Activated naive CD4-positive, alpha-beta T cell treated with anti-CD3 and anti-CD28 coated beads, Interleukin-2, amount 10 ng/mL, durations not matched to agents 7 days and 5 days (primary cell): ENCODE data around the gene ARSH.
"Not testable (repeated sequence)": the region's sequence is repeated elsewhere in the genome, so short reads cannot be mapped to it uniquely, and the experiment has no call there.

Source experiments
- CTCF ChIA-PET: fragments of 350-600 bp; sonication (Branson Sonifier 250); formaldehyde crosslinking; loops from one replicate; lab custom pipeline; 2021; ENCODE audit warnings: antibody characterized with exemption; lab: Charles Lee
- DNase-seq: peaks from one replicate; pipeline ENCODE4 v3.0.0-alpha.2; 2020
- H3K27ac Mint-ChIP-seq: one replicate; pipeline ENCODE4 v1.8.0; 2021; ENCODE audit warnings: mild to moderate bottlenecking, moderate library complexity, mixed read lengths
- H3K27me3 Mint-ChIP-seq: one replicate; pipeline ENCODE4 v1.8.0; 2021; ENCODE audit warnings: mild to moderate bottlenecking, mixed read lengths
- H3K36me3 Mint-ChIP-seq: one replicate; pipeline ENCODE4 v1.8.0; 2021; ENCODE audit warnings: mixed read lengths
- H3K4me1 Mint-ChIP-seq: one replicate; pipeline ENCODE4 v1.8.0; 2021; ENCODE audit warnings: mixed read lengths
- H3K4me3 Mint-ChIP-seq: one replicate; pipeline ENCODE4 v1.8.0; 2021; ENCODE audit warnings: mild to moderate bottlenecking, moderate library complexity, mixed read lengths
- H3K9me3 Mint-ChIP-seq: one replicate; pipeline ENCODE4 v1.8.0; 2021; ENCODE audit warnings: mixed read lengths

Gene ARSH, protein sequence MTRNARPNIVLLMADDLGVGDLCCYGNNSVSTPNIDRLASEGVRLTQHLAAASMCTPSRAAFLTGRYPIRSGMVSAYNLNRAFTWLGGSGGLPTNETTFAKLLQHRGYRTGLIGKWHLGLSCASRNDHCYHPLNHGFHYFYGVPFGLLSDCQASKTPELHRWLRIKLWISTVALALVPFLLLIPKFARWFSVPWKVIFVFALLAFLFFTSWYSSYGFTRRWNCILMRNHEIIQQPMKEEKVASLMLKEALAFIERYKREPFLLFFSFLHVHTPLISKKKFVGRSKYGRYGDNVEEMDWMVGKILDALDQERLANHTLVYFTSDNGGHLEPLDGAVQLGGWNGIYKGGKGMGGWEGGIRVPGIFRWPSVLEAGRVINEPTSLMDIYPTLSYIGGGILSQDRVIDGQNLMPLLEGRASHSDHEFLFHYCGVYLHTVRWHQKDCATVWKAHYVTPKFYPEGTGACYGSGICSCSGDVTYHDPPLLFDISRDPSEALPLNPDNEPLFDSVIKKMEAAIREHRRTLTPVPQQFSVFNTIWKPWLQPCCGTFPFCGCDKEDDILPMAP

DNA sequence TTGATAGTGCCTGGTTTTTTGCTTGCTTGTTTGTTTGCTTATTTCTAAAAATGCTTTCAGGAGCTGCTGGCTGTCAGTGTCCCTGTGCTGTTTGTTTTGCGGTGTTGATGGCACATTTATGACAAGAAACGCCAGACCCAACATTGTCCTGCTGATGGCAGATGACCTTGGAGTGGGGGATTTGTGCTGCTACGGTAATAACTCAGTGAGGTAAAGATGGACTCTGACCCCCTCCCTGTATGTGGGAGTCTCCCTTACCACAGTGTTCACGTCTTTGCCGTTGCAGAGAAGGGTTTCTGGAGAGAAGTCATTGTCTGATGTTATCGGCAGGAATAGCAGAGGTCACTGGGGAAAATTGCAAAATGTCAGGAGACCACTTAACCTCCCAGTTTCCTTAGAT is at the start of gene ARSH:
TSS of gene ARSH (plus strand) at position 52 of the 400 bp plus-strand sequence. CDS start at position 119, 67 bp downstream.
- Mint-ChIP-seq H3K27me3 (no peaks in the 10 kb centered on the region), H3K4me1 (no peaks in the 10 kb centered on the region), H3K27ac (no peak within 1 kb of the TSS), H3K9me3 (peaks cover 5% of the 10 kb centered on the region), H3K36me3 (no peaks in the 10 kb centered on the region), H3K4me3 (no peak within 1 kb of the TSS)
- CTCF ChIA-PET = no interaction called here
- no peak for DNase-seq

DNA sequence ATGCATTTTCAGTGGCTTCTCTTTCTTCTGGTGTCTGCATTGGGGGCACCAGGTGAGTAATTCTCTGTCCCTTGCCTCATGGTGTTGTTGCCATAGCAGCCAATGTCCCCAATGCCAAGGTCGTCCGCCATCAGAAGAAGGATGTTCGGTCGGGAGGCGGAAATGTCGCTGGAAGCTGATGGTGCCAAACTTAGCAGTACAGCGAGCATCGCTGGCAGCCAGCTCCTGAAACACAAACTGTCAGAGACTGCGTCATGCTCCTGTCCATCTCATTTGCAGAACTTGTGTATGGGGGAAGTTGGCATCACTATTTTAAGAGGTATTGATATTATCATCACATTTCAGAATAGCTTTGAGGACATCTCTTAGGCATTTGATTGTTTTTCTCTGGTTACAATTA is 48.1 kb upstream of the ARSH start:
- Mint-ChIP-seq H3K27me3 (peaks cover 4% of the 10 kb centered on the region), H3K27ac (no peak overlapping the region), H3K9me3 (no peaks in the 10 kb centered on the region), H3K36me3 (no peaks in the 10 kb centered on the region), H3K4me1 (no peaks in the 10 kb centered on the region), H3K4me3 (no peak overlapping the region)
- DNase-seq = no peak
- CTCF ChIA-PET = no interaction called here

GRCh38 chrX:2960861-2961515 is 45.4 kb upstream of the ARSH start:
- Mint-ChIP-seq H3K27me3 (peaks cover 4% of the 10 kb centered on the region), H3K27ac (no peak overlapping the region), H3K36me3 (no peaks in the 10 kb centered on the region), H3K4me1 (no peaks in the 10 kb centered on the region), H3K9me3 (no peaks in the 10 kb centered on the region), H3K4me3 (no peak overlapping the region)
- no peak for DNase-seq
- CTCF ChIA-PET = no interaction called here

DNA sequence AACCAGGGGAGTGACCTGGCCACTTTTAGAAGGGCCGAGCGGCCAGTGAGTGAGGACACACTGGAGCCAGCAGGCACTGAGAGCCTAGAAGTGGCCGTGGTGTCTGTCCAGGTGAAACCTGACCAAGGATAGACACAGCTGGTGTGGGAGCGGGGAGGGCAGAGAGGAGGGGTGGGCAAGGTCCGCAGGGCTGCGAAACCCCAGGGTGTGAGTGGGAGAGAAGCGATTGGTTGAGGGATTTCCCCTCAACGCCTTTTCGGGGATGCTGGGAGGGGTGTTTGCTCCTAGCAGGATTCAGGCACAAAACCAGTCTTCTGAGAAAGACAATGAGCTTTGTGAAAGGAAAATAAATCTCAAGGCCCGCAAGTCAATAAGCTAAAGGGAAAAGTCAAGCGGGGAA is 44.0 kb upstream of the ARSH start:
- DNase-seq = no peak
- Mint-ChIP-seq H3K27ac (no peak overlapping the region), H3K4me3 (no peak overlapping the region), H3K9me3 (no peaks in the 10 kb centered on the region), H3K27me3 (peaks cover 4% of the 10 kb centered on the region), H3K36me3 (no peaks in the 10 kb centered on the region), H3K4me1 (no peaks in the 10 kb centered on the region)
- CTCF ChIA-PET = no interaction called here

- DNase-seq, H3K9me3 Mint-ChIP-seq, CTCF ChIA-PET, H3K4me3 Mint-ChIP-seq, H3K27ac Mint-ChIP-seq, H3K36me3 Mint-ChIP-seq, H3K27me3 Mint-ChIP-seq, H3K4me1 Mint-ChIP-seq: not testable (repeated sequence)
Observed at GRCh38 chrX:2963449-2963848, 42.9 kb upstream of the ARSH start.

GRCh38 chrX:2963992-2964794 is 42.2 kb upstream of the ARSH start:
- H3K27me3 Mint-ChIP-seq, H3K36me3 Mint-ChIP-seq, H3K9me3 Mint-ChIP-seq, DNase-seq, CTCF ChIA-PET, H3K4me3 Mint-ChIP-seq, H3K4me1 Mint-ChIP-seq, H3K27ac Mint-ChIP-seq: not testable (repeated sequence)

- CTCF ChIA-PET = no interaction called here
- H3K36me3 Mint-ChIP-seq = no peaks in the 10 kb centered on the region
- H3K4me1 Mint-ChIP-seq = no peaks in the 10 kb centered on the region
- no peak for DNase-seq
- no peak overlapping the region for H3K27ac Mint-ChIP-seq
- H3K27me3 Mint-ChIP-seq = no peaks in the 10 kb centered on the region
- H3K9me3 Mint-ChIP-seq = no peaks in the 10 kb centered on the region
- H3K4me3 Mint-ChIP-seq = no peak overlapping the region
Observed at GRCh38 chrX:2965965-2966364, 40.4 kb upstream of the ARSH start.

DNA sequence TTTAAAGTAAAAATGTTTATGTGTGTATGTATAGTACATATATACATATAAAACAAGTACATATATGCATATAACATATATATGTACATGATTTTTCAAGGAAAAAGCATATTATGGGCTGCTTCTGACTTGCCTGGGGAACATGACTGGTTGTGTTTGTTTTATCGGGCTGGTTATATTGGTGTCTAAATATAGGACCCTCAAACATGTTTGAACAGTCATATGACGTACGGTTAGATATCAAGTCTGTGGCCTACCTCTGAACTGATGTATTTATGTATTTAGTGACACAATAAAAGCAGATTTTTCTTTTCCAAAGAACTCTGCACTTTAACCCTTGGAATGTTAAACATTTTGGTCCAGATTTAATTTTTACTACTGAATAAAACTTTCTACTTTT is 39.3 kb upstream of the ARSH start:
- H3K27me3 Mint-ChIP-seq = no peaks in the 10 kb centered on the region
- CTCF ChIA-PET = no interaction called here
- no peak overlapping the region for H3K4me3 Mint-ChIP-seq
- H3K36me3 Mint-ChIP-seq = no peaks in the 10 kb centered on the region
- no peaks in the 10 kb centered on the region for H3K9me3 Mint-ChIP-seq
- no peaks in the 10 kb centered on the region for H3K4me1 Mint-ChIP-seq
- H3K27ac Mint-ChIP-seq = no peak overlapping the region
- no peak for DNase-seq

- no peak overlapping the region for H3K27ac Mint-ChIP-seq
- H3K36me3 Mint-ChIP-seq = no peaks in the 10 kb centered on the region
- H3K4me1 Mint-ChIP-seq = no peaks in the 10 kb centered on the region
- H3K9me3 Mint-ChIP-seq = no peaks in the 10 kb centered on the region
- no peak overlapping the region for H3K4me3 Mint-ChIP-seq
- CTCF ChIA-PET = no interaction called here
- no peak for DNase-seq
- no peaks in the 10 kb centered on the region for H3K27me3 Mint-ChIP-seq
Observed at GRCh38 chrX:2967584-2967983, 38.8 kb upstream of the ARSH start.

DNA sequence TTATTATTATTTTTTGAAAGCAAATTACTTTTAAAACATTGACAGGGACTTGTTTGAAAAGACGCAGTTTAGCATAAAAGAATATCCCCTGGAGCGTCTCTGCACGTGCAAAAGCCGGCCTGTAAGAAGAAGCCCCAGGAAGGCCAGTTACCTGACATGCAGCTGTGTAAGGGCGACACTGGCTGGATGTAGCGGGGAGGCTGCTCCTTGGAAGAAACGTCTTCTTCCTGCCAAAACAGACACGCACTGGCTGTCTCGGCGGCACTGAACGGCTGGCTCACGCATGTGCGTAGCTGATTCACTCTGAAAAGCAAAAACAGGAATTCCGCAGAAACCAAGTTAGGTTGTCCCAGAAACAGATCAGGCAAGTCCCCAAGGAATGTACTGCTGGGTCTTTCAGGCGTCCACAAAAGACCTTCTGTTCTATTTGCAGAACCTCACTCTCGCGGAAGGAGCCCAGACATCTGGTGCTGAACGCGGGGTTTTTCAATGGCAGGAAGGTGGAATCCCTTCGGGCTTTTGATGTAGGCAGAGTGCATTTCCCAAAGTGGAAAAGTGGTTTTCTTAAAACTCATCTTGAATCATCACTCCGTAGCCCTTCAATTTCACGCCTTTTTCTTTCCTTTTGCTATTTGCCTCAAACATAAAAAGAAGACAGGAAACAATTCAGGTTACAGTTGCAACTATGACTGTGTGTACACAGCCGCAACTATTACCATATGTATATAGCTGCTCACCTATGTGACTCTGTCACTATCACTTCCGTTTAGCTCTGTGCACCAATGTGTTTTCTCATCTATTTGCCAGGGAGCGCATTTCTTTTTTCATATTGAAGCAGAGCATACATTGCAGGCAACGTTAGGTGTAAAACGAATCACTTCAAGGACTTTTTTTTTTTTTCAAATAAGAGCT is 38.1 kb upstream of the ARSH start:
- CTCF ChIA-PET = no interaction called here
- DNase-seq = no peak
- Mint-ChIP-seq H3K27me3 (no peaks in the 10 kb centered on the region), H3K4me1 (no peaks in the 10 kb centered on the region), H3K9me3 (no peaks in the 10 kb centered on the region), H3K27ac (peak overlapping the region; percentile 14), H3K4me3 (peak overlapping the region; percentile 55), H3K36me3 (no peaks in the 10 kb centered on the region)

DNA sequence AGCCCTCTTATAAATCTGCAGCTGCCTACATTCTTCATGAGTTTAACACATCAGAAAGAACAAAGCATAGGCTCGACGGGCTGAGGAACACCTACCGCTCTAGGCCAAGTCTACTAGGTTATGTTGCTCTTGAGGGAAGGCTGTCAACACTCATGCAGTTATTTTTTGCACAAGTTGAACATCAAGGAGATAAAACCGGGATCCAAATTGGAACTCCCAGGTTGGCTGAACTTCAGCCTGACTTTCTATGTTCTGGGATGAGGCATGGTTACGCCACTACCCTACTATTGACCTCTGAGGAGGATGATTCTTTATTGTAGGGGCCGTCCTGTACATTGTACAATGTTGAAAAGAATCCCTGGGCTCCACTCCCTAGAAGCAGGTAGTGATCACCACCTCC is 37.3 kb upstream of the ARSH start:
- H3K9me3 Mint-ChIP-seq = no peaks in the 10 kb centered on the region
- H3K27ac Mint-ChIP-seq = no peak overlapping the region
- no peak overlapping the region for H3K4me3 Mint-ChIP-seq
- no peaks in the 10 kb centered on the region for H3K4me1 Mint-ChIP-seq
- no peak for DNase-seq
- H3K36me3 Mint-ChIP-seq = no peaks in the 10 kb centered on the region
- CTCF ChIA-PET = no interaction called here
- H3K27me3 Mint-ChIP-seq = no peaks in the 10 kb centered on the region

- H3K27me3 Mint-ChIP-seq = no peaks in the 10 kb centered on the region
- no peaks in the 10 kb centered on the region for H3K9me3 Mint-ChIP-seq
- no peaks in the 10 kb centered on the region for H3K36me3 Mint-ChIP-seq
- no peak overlapping the region for H3K4me3 Mint-ChIP-seq
- no peak for DNase-seq
- CTCF ChIA-PET = no interaction called here
- no peak overlapping the region for H3K27ac Mint-ChIP-seq
- H3K4me1 Mint-ChIP-seq = no peaks in the 10 kb centered on the region
Observed at GRCh38 chrX:2972391-2972790, 34.0 kb upstream of the ARSH start.

- no peak overlapping the region for H3K27ac Mint-ChIP-seq
- no peak overlapping the region for H3K4me3 Mint-ChIP-seq
- H3K27me3 Mint-ChIP-seq = no peaks in the 10 kb centered on the region
- CTCF ChIA-PET = no interaction called here
- no peak for DNase-seq
- no peaks in the 10 kb centered on the region for H3K4me1 Mint-ChIP-seq
- H3K36me3 Mint-ChIP-seq = no peaks in the 10 kb centered on the region
- no peaks in the 10 kb centered on the region for H3K9me3 Mint-ChIP-seq
Observed at GRCh38 chrX:2974961-2975360, 31.4 kb upstream of the ARSH start.

- CTCF ChIA-PET, H3K4me1 Mint-ChIP-seq, H3K36me3 Mint-ChIP-seq, DNase-seq, H3K27me3 Mint-ChIP-seq, H3K4me3 Mint-ChIP-seq, H3K27ac Mint-ChIP-seq, H3K9me3 Mint-ChIP-seq: not testable (repeated sequence)
Observed at GRCh38 chrX:2978639-2979038, 27.7 kb upstream of the ARSH start.
